GM19468 (cell line): Measurements from ENCODE around the gene PICK1.

Experiments used
- ATAC-seq: cut with Tn5 transposase; IDR thresholded peaks from one replicate; pipeline ENCODE4 v1.9.1; 2021; ENCODE audit warnings: mild to moderate bottlenecking, moderate library complexity, moderate number of reproducible peaks; ENCODE audit not compliant: unreplicated experiment; ENCODE audit errors: extremely low read depth

PICK1 gene

GRCh38 chr22:38043151-38044039 is 13.8 kb upstream of the PICK1 start:
- ATAC-seq, result no peak

- no peak for ATAC-seq
Observed at GRCh38 chr22:38046070-38046748, 11.0 kb upstream of the PICK1 start.

GRCh38 chr22:38049812-38050619 is 7.2 kb upstream of the PICK1 start:
- ATAC-seq, result no peak

GRCh38 chr22:38050720-38051119 is 6.5 kb upstream of the PICK1 start:
- no peak for ATAC-seq

- ATAC-seq, result no peak
Observed at GRCh38 chr22:38051261-38051660, 5.9 kb upstream of the PICK1 start.

- ATAC-seq, result no peak
Observed at GRCh38 chr22:38051900-38052862, 5.0 kb upstream of the PICK1 start.

- ATAC-seq, result no peak
Observed at GRCh38 chr22:38062791-38063190, 5.6 kb downstream of the PICK1 start.

GRCh38 chr22:38065539-38065938 is 8.3 kb downstream of the PICK1 start:
- ATAC-seq, result no peak

GRCh38 chr22:38066381-38067027 is 9.3 kb downstream of the PICK1 start:
- ATAC-seq, result no peak

GRCh38 chr22:38067028-38067415 is 9.8 kb downstream of the PICK1 start:
- no peak for ATAC-seq

- no peak for ATAC-seq
Observed at GRCh38 chr22:38067761-38068360, 10.7 kb downstream of the PICK1 start.

- no peak for ATAC-seq
Observed at GRCh38 chr22:38068641-38069371, 11.6 kb downstream of the PICK1 start.

- ATAC-seq, result no peak
Observed at GRCh38 chr22:38069372-38070249, 12.4 kb downstream of the PICK1 start.

GRCh38 chr22:38070250-38070921 is 13.2 kb downstream of the PICK1 start:
- no peak for ATAC-seq

GRCh38 chr22:38071421-38072321 is 14.5 kb downstream of the PICK1 start:
- ATAC-seq, result no peak
